Dermis microvascular lymphatic vessel endothelial cell (primary cell): ENCODE data around the gene QTRT2. TPM values are rescaled to one million over a fixed set of nuclear protein-coding genes. Genes with fewer than 3 reads are reported as not detected.

ENCODE experiments used
- DNase-seq, 2 donors: peaks; one replicate each; pipeline versions ENCODE4 v3.0.0 to v3.0.0-alpha.2; 2010; ENCODE audit warnings: low read depth in 2 of 2
- total RNA-seq: library from RNA; depleted of rRNA; stranded (reverse); fragments of >200 nt; gene quantifications from 2 replicates; pipeline ENCODE4 v1.2.1, GENCODE V29; 2014

QTRT2 gene
- total RNA-seq: 22.5 and 25.0 TPM in 2 replicates

DNA sequence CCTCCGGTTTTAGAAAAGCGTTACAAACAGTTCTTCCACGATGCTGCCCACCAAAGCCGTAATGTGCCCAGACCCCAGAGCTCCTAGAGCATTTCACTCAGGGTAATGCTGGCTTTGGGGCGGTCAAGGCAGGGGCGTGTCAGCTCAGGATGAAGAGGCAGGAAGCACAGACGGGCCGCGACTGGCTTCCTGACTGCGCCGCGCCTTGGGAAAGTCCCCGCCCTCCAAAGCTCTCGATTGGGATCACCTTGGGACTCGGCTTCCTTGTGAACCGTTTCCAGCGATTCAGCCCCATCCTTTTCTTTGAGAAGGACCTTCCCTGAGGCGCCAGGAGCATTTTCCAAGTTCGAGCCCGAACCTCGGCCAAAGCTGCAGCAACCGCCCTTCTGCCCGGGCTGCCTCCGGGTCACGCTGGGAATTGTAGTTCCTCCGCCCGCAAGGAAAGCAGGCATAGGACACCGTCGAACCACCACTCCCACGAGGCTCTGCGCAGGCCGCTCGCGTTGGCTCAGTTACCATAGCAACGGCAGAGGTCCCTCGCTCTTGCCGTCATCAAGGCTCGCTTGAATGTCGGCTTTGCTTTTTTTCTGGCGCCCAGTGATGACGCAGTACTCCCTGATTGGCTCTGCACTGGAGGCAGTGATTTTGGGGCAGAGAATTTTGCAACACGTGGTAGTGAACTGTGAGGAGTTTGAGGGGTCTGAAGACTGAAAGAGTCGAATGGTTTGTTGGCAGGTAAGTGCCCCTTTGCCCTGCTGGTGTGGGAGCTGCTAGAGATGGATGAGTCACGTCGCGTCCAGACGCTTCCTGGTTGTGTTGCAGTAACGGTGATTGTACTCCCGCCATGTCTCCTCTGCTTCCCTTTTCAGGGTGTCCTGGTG is at the start of gene QTRT2, which contains the start of gene CCDC191:
Gene QTRT2, plus strand, starts transcription at position 608 of the 881 bp plus-strand sequence. CDS start 8,521 bp downstream, outside the sequence.
Gene CCDC191, minus strand, starts transcription at position 397 of the 881 bp plus-strand sequence. Its CDS starts 60 bp downstream, at position 337.
- DNase-seq: peak; percentile 99 to 100

DNA sequence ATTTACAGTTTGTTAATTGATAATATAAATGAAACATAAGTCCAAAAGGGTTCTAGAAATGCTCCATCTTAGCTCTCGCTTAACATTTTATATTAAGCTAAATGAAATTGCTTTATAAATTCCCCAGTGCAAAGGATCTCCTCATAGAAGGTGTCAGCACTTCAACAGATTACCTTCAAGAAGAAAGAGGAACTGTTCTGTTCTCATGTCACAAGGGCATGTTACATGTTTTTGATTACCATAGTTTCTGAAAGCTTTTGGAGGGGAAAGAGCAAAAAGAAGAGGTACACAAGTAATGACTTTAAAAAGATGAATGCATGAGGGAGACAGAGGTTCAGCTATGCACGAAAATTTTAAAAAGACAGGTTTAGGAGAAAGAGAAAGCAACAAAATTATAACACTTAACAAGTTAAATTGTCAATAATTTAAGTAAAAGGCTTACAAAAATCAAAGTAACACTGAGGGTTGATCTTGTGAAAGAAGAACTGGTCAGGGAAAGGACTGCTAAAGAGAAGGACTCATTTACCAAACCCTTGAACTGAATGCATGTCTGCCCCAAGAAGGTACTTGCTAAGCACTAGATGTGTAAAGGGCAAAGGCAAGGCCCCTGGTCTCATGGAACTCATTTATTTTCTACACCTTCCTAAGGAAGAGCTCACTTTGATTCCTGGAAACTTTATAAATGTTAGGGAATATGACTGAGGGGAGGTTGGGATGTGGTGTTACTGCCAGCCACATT is 45.3 kb upstream of the QTRT2 start:
- no peak for DNase-seq

DNA sequence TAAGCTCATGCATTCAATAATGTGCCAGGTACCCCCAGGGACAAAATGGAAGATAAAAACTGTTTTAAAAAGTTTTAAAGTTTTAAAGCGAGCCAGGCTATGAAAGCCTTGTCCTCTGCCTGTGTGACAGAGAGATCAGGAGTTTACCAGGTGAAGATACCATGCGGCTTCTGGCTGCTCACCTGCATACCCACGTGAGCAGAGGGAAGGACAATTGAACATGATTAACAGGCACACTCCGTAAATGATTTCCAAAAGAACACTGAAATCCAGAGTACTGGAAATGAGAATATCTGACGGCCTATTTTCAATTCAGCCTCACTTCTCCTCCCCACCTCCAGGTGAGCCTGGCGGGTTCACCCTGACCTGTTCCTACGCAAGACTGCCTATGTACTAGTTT is 42.3 kb upstream of the QTRT2 start:
- no peak for DNase-seq

DNA sequence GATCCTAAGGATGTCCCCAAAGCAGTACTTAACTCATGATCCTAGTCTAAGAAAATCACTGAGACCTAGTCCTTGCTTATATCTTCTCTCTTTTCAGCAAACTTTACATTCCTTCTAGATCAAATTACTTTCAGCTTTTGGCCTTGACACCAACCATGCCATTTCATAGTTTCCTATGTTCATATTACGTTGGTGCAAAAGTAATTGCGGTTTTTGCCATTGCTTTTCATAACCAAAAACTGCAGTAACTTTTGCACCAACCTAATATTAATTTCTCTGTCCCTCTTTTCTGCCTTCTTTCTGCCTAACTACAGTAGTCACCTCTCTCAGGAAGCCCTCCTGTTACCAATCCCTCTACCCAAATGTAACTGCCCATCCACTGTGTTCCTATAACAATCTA is 37.1 kb upstream of the QTRT2 start:
- DNase-seq: no peak

DNA sequence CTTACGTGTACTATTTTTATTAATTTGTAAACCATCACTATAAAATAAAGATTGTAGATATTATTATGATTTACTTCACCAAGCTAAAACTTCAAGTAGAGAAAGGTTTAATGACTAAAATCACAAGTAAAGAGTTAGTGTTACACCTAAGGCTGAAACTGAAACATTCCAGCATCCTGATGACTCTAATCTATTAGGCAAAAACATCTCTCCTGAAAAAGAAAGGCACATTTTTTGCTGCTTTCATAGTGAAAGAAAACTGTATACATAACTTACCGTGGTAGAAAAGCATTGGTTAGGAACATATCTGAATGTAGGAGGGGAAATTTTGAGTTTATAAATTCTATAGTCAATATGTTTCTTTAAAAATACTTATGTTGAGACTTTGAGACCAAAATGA is 35.6 kb upstream of the QTRT2 start:
- no peak for DNase-seq

DNA sequence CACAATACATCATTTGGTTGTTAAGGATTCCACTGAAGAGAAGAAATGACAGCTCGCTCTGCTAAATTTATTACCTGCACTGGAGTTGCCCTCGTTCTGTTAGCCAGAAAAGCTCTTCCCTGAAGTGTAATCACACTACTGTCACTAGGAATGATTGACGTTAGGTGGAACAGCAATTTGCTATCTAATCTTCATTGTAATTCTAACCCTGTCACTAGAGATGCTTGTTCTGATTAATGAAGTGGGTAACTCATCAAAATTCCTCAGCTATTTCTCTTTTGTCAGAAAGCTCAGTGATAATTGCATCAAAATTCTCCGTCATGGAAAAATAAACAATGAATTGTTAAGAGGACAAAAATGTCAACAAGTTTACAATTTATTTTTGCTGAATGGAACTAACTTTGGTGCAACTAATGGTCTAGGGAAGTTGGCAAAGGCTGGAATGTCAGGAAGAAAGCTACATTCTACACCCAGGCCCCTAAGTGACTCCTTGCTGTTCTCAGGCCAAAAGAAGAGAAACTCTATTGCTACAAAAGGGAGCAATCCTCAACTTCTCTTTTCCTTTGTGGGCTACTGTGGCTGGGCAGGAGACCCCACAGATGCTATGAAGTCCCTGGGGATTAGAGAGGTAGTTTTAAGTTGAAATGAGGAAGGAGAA is 34.3 kb upstream of the QTRT2 start:
- no peak for DNase-seq

DNA sequence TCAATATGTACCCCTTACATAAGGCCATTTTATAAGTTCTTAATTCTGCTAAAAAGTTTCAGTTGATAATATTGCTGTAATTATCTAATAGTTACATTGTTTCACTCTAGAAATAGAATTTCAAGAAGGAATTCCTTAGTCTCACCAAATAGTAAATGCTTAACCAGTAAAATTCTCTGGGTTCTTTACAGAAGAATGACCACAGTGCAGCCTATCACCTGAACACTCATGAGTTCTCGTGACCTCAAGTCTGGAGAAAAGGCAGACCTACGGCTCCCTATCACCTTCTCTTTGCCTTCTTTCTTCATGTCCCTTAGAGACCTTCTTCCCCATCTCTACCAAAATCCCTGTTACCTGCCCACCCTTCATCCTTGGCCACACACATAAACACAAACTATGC is 31.1 kb upstream of the QTRT2 start:
- no peak for DNase-seq

DNA sequence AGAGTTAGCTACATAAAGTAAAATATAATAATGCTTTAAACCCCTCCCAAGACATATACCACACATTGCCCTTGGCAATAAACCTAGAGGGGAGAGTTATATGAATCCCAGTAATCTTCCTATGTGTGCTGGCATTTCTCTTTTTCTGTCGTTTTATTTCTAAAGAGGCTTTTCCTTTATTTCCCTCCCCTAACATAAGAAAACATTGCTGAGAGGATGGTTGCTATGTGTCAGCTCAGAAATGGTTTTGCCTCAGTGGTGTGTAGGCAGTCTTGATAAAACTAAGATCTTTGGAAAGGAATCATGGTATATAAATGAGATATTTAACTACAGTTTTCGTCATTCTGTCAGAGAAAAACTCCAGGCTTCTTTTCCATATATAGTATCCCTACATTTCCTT is 30.2 kb upstream of the QTRT2 start:
- no peak for DNase-seq

DNA sequence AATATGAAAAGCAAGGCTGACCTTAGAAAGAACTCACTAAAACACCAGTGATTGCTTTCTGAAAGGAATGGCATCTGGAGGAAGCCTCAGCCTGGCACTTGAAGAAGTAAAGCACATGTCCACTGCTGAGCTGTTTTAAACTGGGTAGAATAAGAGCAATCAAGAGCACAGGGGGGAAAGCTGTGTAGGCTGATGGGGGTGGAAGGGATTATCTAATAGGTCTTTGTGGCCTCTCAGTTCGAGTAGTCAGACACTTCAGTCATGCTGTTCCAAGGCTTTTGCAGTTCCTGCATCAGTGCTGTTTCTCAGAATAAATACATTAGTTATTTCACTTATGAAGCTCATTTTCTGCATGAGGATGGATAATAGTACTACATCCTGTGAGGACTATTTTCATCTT is 22.8 kb upstream of the QTRT2 start:
- no peak for DNase-seq

DNA sequence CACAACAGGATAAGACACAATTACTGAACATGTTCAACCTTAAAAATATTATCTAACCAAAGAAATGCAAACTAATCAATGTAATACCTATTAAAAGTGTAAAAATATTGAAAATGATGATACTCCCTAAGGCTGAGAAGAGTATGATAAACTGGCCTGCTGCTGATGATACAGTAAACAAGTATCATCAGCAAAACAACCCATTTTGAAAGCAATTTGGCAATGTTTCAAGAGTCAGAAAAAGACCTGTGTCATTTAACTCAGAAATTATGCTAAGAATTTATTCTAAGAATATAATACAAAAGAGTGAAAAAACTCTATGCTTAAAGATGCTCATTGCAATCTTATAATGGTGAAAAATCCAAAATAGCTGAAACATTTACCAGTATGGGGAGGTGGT is 22.3 kb upstream of the QTRT2 start:
- DNase-seq: no peak

DNA sequence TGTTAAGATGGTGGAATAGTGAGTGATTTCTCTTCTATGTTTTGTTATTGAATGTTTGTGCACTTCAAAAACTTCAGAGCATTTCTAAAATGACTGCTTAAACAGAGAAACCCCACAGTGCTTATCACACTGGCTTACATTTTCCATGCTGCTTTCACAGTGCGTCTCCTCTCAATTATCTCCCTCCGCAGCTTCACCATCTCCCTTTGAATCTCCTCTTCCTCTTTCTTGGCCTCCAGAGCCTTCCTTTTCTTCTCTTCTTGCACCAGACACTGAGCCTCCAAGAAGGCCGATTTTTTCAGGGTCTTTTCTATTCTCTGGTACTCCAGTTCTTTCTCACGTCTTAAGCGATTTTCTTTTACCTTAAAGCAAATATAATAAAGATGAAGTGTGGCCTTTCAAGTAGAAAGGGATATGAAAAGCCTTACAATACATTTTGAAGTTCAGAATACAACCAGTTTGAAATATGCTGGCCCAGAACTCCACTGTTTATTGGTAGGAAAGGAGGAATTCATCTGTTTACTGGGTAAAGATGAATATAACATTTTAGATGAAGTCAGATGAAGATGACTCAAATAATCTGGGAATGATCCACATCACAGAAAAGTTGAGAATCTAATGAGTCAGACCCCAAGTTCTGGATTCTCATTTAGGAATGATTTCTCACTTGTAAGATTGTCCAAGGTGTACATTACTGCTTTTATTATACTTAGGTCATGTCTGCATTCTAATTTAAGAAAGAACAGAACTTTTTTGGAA is 21.6 kb upstream of the QTRT2 start:
- DNase-seq: no peak

DNA sequence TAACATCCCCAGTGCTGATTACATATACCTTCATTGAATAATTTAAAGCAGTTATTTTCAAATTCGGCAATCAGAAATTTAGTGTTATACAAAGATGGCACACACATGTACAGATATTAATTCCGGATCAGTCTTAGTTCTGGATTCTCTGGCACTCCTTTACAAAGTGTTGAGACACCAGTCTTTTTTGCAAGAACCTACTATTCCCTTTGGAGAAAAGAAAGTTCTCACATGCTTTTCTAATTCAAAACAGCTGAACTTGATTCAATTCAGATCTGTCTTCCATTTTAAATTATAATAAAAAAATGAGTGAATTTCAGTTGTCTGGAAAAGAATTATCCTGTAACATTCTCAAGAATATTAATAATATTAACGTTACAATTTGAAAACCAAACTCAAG is 20.6 kb upstream of the QTRT2 start:
- no peak for DNase-seq

DNA sequence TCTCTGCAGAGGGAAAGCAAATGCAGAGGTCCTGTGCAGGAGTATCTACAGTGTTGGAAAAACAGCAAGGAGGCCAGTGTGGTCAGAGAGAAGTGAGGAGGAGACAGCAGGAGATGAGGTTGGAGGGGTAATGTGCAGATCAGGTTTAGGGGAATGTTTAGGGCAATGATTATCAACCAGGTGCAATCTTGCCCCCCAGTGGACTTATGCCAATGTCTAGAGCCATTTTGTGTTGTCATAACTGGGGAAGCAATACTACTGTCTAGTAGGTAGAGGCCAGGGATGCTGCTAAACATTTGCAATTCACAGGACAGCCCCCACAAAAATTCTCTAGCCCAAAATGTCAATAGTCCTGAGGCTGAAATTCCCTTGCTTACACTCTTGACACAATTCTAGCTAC is 13.3 kb upstream of the QTRT2 start:
- DNase-seq: no peak

DNA sequence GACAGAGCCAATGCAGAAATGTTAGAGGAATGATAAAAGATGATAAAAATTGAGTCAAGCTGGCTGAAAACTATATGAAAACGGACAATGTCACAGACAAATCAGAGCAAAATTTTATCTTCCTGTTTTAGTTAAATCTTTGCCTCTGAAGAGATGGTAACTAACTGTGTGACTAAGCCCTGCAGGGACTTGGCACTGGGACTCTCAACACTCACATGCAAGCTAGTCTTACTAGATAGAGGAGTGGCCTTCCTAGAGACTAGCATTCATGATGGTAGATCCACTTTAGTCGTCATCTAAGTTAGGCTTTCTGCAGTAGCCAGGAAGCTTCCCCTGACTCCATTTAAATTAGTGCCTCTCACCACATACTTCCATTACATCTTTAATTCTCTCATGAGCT is 4.3 kb upstream of the QTRT2 start:
- no peak for DNase-seq

DNA sequence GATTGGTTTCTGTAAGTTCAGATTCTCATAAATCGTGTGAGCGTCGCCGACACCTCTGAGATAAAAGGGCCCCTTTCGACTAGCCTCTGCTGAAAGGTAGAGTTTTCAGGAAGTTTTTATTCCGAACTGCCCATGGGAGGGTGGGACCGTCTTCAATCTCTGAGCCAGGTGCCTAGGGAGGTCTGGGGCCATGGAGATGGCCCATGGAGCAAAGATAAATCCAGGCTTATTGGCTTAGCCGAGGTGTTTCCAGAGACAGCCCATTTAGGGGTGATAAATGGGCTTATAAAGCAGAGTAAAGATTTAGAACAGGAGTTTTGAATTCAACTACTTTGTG is 442 bp downstream of the QTRT2 start:
- DNase-seq: no peak

DNA sequence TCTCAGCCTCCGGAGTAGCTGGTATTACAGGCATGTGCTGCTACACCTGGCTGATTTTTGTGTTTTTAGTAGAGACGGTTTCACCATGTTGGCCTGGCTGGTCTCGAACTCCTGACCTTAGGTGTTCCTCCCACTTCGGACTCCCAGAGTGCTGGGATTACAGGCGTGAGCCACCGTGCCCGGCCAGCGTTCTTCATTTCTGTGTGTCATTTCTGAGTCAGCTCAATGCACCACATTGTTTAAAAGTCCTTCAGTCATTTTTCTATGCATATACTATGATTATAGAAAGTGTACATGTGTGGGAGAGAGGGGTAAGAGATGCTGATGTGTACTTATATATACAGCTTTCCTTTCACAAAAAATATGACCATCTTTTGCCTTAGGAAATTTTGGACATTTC is 2.1 kb downstream of the QTRT2 start:
- DNase-seq: no peak

DNA sequence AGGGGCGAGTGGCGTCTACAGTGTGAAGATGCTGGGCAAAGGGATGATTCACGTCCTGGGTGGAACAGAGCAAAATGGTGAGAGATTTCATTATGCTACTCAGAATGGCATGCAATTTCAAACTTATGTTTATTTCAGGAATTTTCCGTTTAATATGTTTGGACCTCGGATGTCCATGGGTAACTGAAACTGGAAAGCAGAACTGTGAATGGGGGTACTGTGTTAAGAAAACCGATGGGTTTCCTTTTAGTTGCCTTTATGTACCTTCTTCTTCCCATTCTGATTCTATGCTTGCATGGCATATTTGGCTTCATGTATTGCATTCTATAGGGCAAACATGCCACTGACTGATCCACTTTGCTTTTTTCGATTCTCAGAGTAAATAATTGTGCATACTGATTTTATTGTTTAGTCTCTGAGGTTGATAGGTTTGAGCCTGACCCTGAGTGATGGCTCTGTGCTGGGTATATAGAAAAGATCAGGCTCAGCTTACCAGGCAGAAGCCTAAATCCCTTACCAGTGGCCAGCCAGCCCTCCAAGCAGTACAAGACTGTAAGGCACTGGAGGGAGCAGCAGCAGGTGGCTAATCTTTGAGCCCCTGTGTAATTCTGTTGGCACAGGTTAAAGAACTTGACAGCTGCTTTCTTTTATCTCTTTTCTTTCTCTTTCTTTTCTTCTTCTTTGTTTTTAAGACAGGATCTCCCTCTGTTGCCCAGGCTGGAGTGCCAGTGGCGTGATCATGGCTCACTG is 4.5 kb downstream of the QTRT2 start:
- no peak for DNase-seq

DNA sequence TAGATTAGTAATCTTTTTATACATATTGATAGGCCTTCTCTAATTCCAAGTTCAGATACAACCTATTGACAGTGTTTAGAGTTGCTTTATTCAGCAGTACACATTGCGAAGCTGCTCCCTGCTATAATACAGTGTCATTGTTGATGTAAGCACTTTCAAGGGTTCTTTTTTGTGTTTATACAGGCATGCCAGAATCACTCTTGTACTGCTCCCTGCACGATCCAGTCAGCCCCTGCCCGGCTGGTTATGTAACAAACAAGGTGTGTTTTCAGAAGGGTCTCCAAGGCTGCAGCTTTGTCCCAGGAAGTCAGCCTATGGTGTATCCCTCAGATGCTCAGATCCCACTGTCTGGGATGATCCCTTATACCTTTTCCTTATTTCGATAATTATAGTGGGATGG is 11.3 kb downstream of the QTRT2 start:
- DNase-seq: no peak

DNA sequence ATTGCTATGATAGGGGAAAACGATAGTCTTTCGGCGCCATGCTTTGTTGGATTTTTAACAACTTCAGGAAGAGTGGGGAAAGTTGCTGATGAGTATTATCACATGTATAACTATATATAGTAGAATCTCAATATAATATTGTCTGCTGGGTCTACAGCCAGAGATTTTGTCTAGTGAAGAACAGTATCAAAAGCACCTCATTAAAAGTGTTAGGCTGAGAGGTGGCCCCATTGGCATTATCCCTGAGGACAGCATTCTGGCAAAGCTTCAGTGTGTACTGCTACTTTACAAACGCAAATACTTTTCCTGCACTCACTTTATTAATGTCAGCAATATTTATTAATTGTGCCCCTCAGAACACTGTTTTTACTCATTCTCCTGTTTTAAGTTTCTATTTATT is 11.8 kb downstream of the QTRT2 start:
- no peak for DNase-seq

DNA sequence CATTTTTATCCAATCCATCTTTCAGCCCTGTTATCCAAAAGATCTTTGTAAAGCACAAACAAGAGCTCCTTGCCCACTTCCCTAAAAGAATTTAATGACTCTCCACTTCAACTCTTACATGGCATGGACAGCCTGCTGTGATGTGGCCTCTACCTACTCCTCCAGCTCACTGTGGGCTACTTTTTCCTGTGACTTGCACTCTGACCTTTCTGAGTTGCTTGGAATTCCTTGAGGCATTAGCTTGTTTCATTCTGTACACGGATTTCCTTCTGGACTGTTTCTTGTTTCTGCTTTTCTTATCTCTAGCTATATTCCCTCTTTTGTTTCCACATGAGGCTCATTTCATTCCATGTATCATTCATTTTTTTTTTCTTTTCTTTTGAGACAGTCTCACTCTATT is 15.2 kb downstream of the QTRT2 start:
- DNase-seq: peak in 1 of 2 donors; percentile 18

DNA sequence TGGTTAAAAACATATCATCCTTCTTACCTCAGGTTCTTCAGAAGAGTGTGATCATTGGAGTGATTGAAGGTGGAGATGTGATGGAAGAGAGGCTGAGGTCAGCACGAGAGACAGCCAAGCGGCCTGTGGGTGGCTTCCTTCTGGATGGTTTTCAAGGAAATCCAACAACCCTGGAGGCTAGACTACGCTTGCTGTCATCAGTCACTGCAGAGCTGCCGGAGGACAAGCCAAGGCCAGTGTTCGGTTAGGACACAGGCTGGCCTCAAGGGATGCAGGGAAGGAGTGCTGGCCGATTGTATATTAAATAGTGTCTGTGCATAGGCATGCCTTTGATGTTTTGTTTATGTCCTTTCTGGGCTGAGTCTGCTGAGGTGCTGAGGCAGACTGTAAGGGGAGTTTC is 20.2 kb downstream of the QTRT2 start:
- DNase-seq: no peak
